ES-I3 (cell line): Measurements from ENCODE around the gene KCNIP1.

Experiments
- H3K36me3 ChIP-seq: 2 replicates; pipeline ENCODE4 v1.6.1; 2013; ENCODE audit warnings: mild to moderate bottlenecking, low read length, control low read depth, moderate library complexity; ENCODE audit not compliant: insufficient read depth
- H3K4me1 ChIP-seq: 2 replicates; pipeline ENCODE4 v1.6.1; 2013; ENCODE audit warnings: mild to moderate bottlenecking, control low read depth, low read length; ENCODE audit not compliant: insufficient read depth
- H3K9ac ChIP-seq: 2 replicates; pipeline ENCODE4 v1.6.1; 2013; ENCODE audit warnings: low read depth, mild to moderate bottlenecking, low read length, moderate library complexity
- H3K9me3 ChIP-seq: 2 replicates; pipeline ENCODE4 v1.6.1; 2013; ENCODE audit warnings: mild to moderate bottlenecking, low read length, moderate library complexity; ENCODE audit not compliant: control insufficient read depth, insufficient read depth

The KCNIP1 gene

DNA sequence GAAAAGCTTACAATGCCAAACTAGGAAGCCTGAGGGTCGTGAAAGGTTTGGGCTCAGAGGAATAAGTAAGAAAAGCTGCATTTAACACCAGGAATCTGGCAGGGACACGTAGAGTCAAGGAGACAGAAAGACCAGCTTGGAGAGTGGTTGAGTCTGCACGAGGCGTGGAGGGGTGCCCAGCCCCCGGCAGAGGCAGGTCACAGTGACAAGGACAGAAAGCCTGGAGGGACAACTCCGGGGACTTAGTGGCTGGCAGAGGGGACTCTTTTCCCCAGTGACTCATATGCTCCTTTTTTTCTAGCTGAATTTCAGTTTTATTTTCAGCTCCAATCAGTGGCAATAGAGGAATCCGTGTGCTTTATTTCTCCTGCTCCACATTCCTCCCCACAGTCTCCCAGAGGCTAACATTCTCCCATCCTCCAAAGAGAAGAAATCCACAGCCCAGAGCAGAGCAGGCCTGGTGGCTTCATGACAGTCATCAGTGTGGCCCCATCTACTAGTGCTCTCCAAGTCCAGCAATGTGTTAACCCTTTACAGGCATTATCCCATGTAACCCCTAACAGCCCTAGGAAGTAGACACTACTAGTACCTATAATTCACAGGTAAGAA lies 80.7 kb downstream of the KCNIP1 start:
- Histone ChIP-seq H3K36me3 (no peaks in the 10 kb centered on the region), H3K9me3 (no peaks in the 10 kb centered on the region), H3K9ac (no peak overlapping the region), H3K4me1 (peaks cover 9% of the 10 kb centered on the region; the same call in 1 of the 2 replicates)

- H3K9me3 ChIP-seq, result no peaks in the 10 kb centered on the region
- no peaks in the 10 kb centered on the region for H3K36me3 ChIP-seq
- peaks cover 9% of the 10 kb centered on the region; the same call in 1 of the 2 replicates for H3K4me1 ChIP-seq
- no peak overlapping the region for H3K9ac ChIP-seq
Measured at GRCh38 chr5:170585273-170585948, 81.6 kb downstream of the KCNIP1 start.

GRCh38 chr5:170587808-170588207 lies 84.0 kb downstream of the KCNIP1 start:
- Histone ChIP-seq H3K36me3 (no peaks in the 10 kb centered on the region), H3K9me3 (no peaks in the 10 kb centered on the region), H3K9ac (no peak overlapping the region), H3K4me1 (peaks cover 9% of the 10 kb centered on the region; the same call in 1 of the 2 replicates)

DNA sequence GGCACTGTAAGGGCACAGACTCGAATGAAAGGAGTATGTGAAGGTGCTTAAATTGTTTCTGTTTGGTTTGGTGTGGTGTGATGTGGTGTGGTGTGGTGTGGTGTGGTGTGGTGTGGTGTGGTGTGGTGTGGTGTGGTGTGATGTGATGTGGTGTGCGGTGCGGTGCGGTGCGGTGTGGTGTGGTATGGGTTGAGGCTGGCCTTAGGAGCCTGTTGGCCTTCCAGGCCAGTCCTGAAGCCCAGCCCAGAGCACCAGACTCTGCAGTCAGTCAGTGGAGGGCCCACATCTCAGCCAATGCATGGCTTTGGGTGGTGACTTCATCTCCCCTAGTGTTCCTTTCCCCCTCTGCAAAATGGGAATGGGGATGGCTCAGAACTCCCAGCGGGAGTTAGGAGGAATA lies 85.8 kb downstream of the KCNIP1 start:
- H3K36me3 ChIP-seq, result no peaks in the 10 kb centered on the region
- H3K9me3 ChIP-seq, result no peaks in the 10 kb centered on the region
- H3K4me1 ChIP-seq, result peaks cover 7% of the 10 kb centered on the region; the same call in 1 of the 2 replicates
- H3K9ac ChIP-seq, result no peak overlapping the region

DNA sequence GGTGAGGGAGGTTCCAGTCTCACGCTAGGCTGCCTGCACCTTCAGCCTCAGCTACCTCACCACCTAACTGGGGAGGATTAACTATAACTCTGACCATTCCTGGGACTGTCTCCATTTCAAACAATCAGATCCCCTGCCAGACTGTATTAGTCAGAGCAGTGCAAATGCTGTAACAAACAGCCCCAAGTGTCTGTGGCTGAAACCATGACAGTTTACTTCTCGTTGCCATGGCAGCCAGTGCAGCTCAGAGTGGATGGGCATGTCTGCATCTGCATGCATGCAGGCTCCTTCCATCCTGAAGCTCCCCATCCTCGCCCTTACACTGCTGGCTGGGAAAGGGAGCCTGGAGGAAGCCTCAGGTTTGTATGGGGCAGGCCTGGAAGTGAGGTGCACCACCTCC lies 86.7 kb downstream of the KCNIP1 start:
- H3K9ac ChIP-seq, result no peak overlapping the region
- no peaks in the 10 kb centered on the region for H3K9me3 ChIP-seq
- no peaks in the 10 kb centered on the region for H3K4me1 ChIP-seq
- H3K36me3 ChIP-seq, result no peaks in the 10 kb centered on the region

DNA sequence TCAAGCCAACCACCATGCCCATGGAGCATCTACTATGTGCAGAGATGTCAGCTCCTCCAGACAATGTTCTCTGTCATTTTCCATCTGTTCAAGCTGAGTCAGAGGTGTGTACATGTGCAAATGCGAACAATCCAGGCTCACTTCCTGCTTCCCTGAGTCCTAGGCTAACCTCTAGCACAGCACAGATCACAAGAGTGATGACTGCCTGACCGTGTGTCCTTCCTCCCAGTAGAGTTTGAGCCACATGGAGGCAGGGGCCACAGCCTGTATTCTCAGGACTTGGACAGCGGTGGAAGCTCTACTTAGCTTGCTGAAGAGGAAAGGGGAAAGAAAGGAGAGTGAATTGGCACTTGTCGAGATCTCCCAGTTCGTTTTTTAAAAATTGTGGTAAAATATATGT lies 87.2 kb downstream of the KCNIP1 start:
- H3K9me3 ChIP-seq, result no peaks in the 10 kb centered on the region
- no peaks in the 10 kb centered on the region for H3K36me3 ChIP-seq
- H3K9ac ChIP-seq, result no peak overlapping the region
- no peaks in the 10 kb centered on the region for H3K4me1 ChIP-seq

- peaks cover 14% of the 10 kb centered on the region; the same call in 1 of the 2 replicates for H3K4me1 ChIP-seq
- no peak overlapping the region for H3K9ac ChIP-seq
- H3K36me3 ChIP-seq, result no peaks in the 10 kb centered on the region
- no peaks in the 10 kb centered on the region for H3K9me3 ChIP-seq
Measured at GRCh38 chr5:170596482-170597044, 92.7 kb downstream of the KCNIP1 start.

GRCh38 chr5:170597109-170597751 lies 93.4 kb downstream of the KCNIP1 start:
- Histone ChIP-seq H3K9me3 (no peaks in the 10 kb centered on the region), H3K9ac (no peak overlapping the region), H3K36me3 (no peaks in the 10 kb centered on the region), H3K4me1 (peaks cover 14% of the 10 kb centered on the region; the same call in 1 of the 2 replicates)

DNA sequence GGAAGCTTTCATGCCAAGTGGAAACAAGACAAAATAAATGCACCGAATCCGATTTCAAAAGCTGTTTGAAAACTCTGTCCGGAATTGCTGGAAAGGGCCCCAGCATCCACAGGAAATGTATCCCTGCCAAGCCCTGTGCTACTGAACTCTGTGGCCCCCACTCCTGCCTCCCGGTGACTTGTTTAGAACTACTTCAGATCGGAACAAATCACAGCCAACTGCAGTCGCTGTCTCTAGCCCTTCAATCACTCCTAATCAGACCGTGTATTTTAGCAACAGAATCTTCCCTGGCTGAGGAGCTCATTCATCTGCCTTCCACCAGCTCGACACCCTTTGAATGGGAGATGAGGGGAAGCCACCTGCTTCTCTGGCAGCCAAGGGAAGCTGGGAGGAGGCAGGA lies 94.1 kb downstream of the KCNIP1 start:
- Histone ChIP-seq H3K4me1 (peaks cover 14% of the 10 kb centered on the region; the same call in 1 of the 2 replicates), H3K9ac (no peak overlapping the region), H3K9me3 (no peaks in the 10 kb centered on the region), H3K36me3 (no peaks in the 10 kb centered on the region)

- H3K36me3 ChIP-seq, result no peaks in the 10 kb centered on the region
- peaks cover 14% of the 10 kb centered on the region; the same call in 1 of the 2 replicates for H3K4me1 ChIP-seq
- H3K9me3 ChIP-seq, result no peaks in the 10 kb centered on the region
- H3K9ac ChIP-seq, result no peak overlapping the region
Measured at GRCh38 chr5:170599756-170600155, 95.9 kb downstream of the KCNIP1 start.

DNA sequence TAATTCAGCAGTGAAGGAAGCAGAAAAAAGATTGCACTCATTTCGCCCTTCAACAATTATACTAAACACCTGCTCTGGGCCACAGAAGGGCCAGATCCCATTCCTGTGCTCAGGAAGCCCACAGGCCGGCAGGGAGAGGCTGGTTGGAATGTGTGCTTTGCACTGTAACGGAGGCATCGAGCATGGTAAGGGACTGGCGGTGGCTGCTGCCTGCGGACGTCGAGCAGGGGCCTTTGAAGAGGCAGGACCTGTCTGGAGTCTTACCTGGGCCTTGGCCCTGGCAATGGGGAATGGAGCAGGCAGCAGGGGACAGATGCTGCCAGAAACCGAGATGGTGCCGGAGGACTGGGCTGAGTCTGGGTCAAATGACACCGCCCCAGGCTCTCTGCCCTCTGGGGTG lies 97.8 kb downstream of the KCNIP1 start:
- Histone ChIP-seq H3K36me3 (no peaks in the 10 kb centered on the region), H3K4me1 (peaks cover 13% of the 10 kb centered on the region; the same call in 1 of the 2 replicates), H3K9ac (no peak overlapping the region), H3K9me3 (no peaks in the 10 kb centered on the region)

- H3K9ac ChIP-seq, result no peak overlapping the region
- peaks cover 4% of the 10 kb centered on the region; the same call in 1 of the 2 replicates for H3K4me1 ChIP-seq
- no peaks in the 10 kb centered on the region for H3K36me3 ChIP-seq
- H3K9me3 ChIP-seq, result no peaks in the 10 kb centered on the region
Measured at GRCh38 chr5:170603109-170603508, 99.3 kb downstream of the KCNIP1 start.

GRCh38 chr5:170603578-170604565 lies 100.1 kb downstream of the KCNIP1 start:
- Histone ChIP-seq H3K9me3 (no peaks in the 10 kb centered on the region), H3K4me1 (no peaks in the 10 kb centered on the region), H3K36me3 (no peaks in the 10 kb centered on the region), H3K9ac (no peak overlapping the region)

DNA sequence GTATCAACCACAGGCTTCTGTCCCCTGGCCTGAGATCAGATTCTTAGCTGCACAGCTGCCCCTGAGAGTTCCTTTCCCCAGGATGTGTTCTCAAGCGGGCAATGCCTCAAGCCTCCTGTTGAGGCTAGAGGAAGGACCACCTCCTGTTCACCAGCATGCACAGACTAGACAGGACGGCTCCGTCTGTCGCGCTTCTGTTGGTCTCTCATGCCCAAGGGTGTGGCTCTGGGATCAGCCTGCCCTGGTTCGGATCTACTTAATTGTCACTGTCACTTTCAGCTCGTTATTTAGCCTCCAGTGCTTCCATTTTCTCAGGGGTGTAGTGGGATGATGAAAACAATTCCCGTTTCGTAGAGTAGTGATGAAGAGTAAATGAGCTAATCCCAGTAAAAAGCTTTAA lies 103.1 kb downstream of the KCNIP1 start:
- peaks cover 10% of the 10 kb centered on the region for H3K4me1 ChIP-seq
- H3K36me3 ChIP-seq, result no peaks in the 10 kb centered on the region
- H3K9ac ChIP-seq, result no peak overlapping the region
- no peaks in the 10 kb centered on the region for H3K9me3 ChIP-seq
